ENCODE measurements around the gene POT1.

DNA sequence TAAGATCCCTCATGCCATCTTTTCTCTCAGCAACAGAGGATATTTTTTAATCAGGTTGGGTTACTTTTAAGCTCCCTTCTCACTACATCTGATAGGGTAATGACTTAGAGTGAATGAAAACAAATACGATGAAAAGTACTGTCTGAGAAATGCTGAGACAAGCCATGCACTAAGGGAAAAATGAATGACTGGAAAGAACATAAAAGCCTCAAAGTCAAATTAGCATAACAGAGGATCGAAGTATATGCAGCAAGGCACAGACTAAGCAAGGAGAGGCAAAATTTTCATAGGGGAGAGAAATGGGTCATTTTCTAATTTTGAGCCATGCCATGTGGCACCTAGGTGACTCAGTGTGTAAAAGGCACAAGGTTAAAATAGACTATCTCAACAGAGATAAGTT is 8.5 kb upstream of the POT1 start:
- TF ChIP-seq, protein P1, sequence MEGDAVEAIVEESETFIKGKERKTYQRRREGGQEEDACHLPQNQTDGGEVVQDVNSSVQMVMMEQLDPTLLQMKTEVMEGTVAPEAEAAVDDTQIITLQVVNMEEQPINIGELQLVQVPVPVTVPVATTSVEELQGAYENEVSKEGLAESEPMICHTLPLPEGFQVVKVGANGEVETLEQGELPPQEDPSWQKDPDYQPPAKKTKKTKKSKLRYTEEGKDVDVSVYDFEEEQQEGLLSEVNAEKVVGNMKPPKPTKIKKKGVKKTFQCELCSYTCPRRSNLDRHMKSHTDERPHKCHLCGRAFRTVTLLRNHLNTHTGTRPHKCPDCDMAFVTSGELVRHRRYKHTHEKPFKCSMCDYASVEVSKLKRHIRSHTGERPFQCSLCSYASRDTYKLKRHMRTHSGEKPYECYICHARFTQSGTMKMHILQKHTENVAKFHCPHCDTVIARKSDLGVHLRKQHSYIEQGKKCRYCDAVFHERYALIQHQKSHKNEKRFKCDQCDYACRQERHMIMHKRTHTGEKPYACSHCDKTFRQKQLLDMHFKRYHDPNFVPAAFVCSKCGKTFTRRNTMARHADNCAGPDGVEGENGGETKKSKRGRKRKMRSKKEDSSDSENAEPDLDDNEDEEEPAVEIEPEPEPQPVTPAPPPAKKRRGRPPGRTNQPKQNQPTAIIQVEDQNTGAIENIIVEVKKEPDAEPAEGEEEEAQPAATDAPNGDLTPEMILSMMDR (IDR thresholded peaks at IDR 0.05; ENCODE audit: low read depth, low read length) = no peak
- TF ChIP-seq EZH2phosphoT487 (IDR thresholded peaks at IDR 0.05; ENCODE audit: low read depth) = no peak

Measured in OCI-LY3 (cell line).